MM.1S (cell line): Measurements from ENCODE around the gene IQCM.

Source experiments
- DNase-seq: peaks from one replicate; pipeline ENCODE4 v3.0.0-alpha.2; 2015
- H2AFZ ChIP-seq: fragments of 300-600 bp; sonication (generic); 2 replicates; pipeline ENCODE4 v1.6.0; 2016; ENCODE audit warnings: antibody characterized with exemption, low read length
- H3F3A ChIP-seq: fragments of 300-600 bp; sonication (generic); 2 replicates; pipeline ENCODE4 v1.6.1; 2016; ENCODE audit warnings: mild to moderate bottlenecking, antibody characterized with exemption, low read length, moderate library complexity, mixed read lengths; ENCODE audit not compliant: insufficient read depth
- H3K27ac ChIP-seq: fragments of 300-600 bp; sonication (generic); 2 replicates; pipeline ENCODE4 v1.5.1; 2016; ENCODE audit warnings: mild to moderate bottlenecking, low read length
- H3K27me3 ChIP-seq: fragments of 300-600 bp; sonication (generic); replicated peaks from 2 replicates; pipeline ENCODE4 v1.6.0; 2016; ENCODE audit warnings: low read length; ENCODE audit not compliant: insufficient read depth
- H3K36me3 ChIP-seq: fragments of 300-600 bp; sonication (generic); replicated peaks from 2 replicates; pipeline ENCODE4 v1.6.1; 2016; ENCODE audit warnings: mild to moderate bottlenecking, low read length, mixed read lengths; ENCODE audit not compliant: insufficient read depth
- H3K4me1 ChIP-seq: fragments of 300-600 bp; sonication (generic); 2 replicates; pipeline ENCODE4 v1.6.1; 2016; ENCODE audit warnings: low read length, mixed read lengths
- H3K4me2 ChIP-seq: fragments of 300-600 bp; sonication (generic); 2 replicates; pipeline ENCODE4 v1.6.0; 2016; ENCODE audit warnings: low read depth, low read length
- H3K4me3 ChIP-seq: fragments of 300-600 bp; sonication (generic); 2 replicates; pipeline ENCODE4 v1.5.1; 2016; ENCODE audit warnings: low read length, mixed read lengths
- H3K79me2 ChIP-seq: fragments of 300-600 bp; sonication (generic); 2 replicates; pipeline ENCODE4 v1.6.1; 2016; ENCODE audit warnings: mixed run types, low read length, mixed read lengths
- H3K9ac ChIP-seq: fragments of 300-600 bp; sonication (generic); 2 replicates; pipeline ENCODE4 v1.6.1; 2016; ENCODE audit warnings: low read length, mixed read lengths
- H3K9me2 ChIP-seq: fragments of 300-600 bp; sonication (generic); replicated peaks from 2 replicates; pipeline ENCODE4 v1.6.1; 2016; ENCODE audit warnings: mild to moderate bottlenecking, low read length, mixed read lengths; ENCODE audit not compliant: insufficient read depth
- H3K9me3 ChIP-seq: fragments of 300-600 bp; sonication (generic); replicated peaks from 2 replicates; pipeline ENCODE4 v1.6.1; 2016; ENCODE audit warnings: mild to moderate bottlenecking, low read length, mixed read lengths; ENCODE audit not compliant: insufficient read depth
- H4K20me1 ChIP-seq: fragments of 300-600 bp; sonication (generic); 2 replicates; pipeline ENCODE4 v1.6.1; 2016; ENCODE audit warnings: mild to moderate bottlenecking, low read length, moderate library complexity, mixed read lengths; ENCODE audit not compliant: insufficient read depth
- CTCF ChIP-seq: fragments of 300-600 bp; sonication (generic); IDR thresholded peaks from 2 replicates; pipeline ENCODE4 v1.5.1; 2016; ENCODE audit warnings: antibody characterized with exemption, low read length, mixed read lengths
- EZH2 ChIP-seq: fragments of 300-600 bp; sonication (generic); optimal IDR thresholded peaks from 2 replicates; pipeline ENCODE3; 2017; ENCODE audit warnings: low read depth, mild to moderate bottlenecking, antibody characterized with exemption, low read length, mixed read lengths
- EZH2phosphoT487 ChIP-seq: fragments of 300-600 bp; sonication (generic); IDR thresholded peaks from 2 replicates; pipeline ENCODE4 v1.6.1; 2018; ENCODE audit warnings: antibody characterized with exemption, low read length

The IQCM gene

GRCh38 chr4:149347139-149347538, 468.5 kb downstream of the IQCM start:
- H3K27me3 ChIP-seq = no peaks in the 10 kb centered on the region
- no peak overlapping the region for H3K4me2 ChIP-seq
- H3K9me3 ChIP-seq = no peaks in the 10 kb centered on the region
- no peak overlapping the region for H3K27ac ChIP-seq
- H3F3A ChIP-seq = no peaks in the 10 kb centered on the region
- DNase-seq = no peak
- H2AFZ ChIP-seq = no peak overlapping the region
- H3K9ac ChIP-seq = no peak overlapping the region
- H4K20me1 ChIP-seq = no peaks in the 10 kb centered on the region
- H3K9me2 ChIP-seq = no peaks in the 10 kb centered on the region
- H3K4me3 ChIP-seq = no peak overlapping the region
- no peaks in the 10 kb centered on the region for H3K79me2 ChIP-seq
- TF ChIP-seq CTCF (no peak), EZH2phosphoT487 (no peak)
- H3K4me1 ChIP-seq = no peaks in the 10 kb centered on the region
- no peaks in the 10 kb centered on the region for H3K36me3 ChIP-seq

DNA sequence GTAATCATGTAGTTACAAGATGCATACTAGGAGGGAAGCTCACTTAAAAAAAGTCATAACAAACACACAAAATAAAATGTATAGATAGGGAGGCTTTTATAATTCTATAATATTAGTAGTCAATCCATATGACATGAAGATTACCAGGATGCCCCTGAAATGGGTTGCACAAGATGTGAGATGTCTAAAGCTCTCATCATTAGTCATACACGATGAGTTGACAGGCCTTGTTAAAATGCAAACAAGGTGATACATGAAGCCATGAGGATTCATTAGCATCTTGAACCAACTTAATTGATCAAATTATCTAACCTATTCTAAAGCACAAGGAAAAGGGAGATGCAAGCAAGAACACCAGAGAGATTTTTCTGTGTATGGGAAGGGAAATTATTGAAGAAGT, 470.2 kb downstream of the IQCM start:
- Histone ChIP-seq H3K27ac (no peak overlapping the region), H3F3A (no peaks in the 10 kb centered on the region), H2AFZ (no peak overlapping the region), H3K9ac (no peak overlapping the region), H3K4me3 (no peak overlapping the region), H4K20me1 (no peaks in the 10 kb centered on the region), H3K36me3 (no peaks in the 10 kb centered on the region), H3K9me3 (no peaks in the 10 kb centered on the region), H3K79me2 (no peaks in the 10 kb centered on the region), H3K9me2 (no peaks in the 10 kb centered on the region), H3K4me1 (no peaks in the 10 kb centered on the region), H3K4me2 (no peak overlapping the region), H3K27me3 (no peaks in the 10 kb centered on the region)
- DNase-seq = no peak
- no peak for TF ChIP-seq CTCF
- no peak for TF ChIP-seq EZH2phosphoT487
- no peak for TF ChIP-seq EZH2

- Histone ChIP-seq H3K4me2 (no peak overlapping the region), H3K36me3 (no peaks in the 10 kb centered on the region)
- no peak for DNase-seq
These were observed 471.2 kb downstream of the IQCM start for GRCh38 chr4:149344436-149344835.

More at GRCh38 chr4:149344436-149344835, 471.2 kb downstream of the IQCM start:
- no peaks in the 10 kb centered on the region for H3K27me3 ChIP-seq
- no peak overlapping the region for H2AFZ ChIP-seq
- no peaks in the 10 kb centered on the region for H4K20me1 ChIP-seq
- H3K79me2 ChIP-seq = no peaks in the 10 kb centered on the region
- H3K9me3 ChIP-seq = no peaks in the 10 kb centered on the region
- no peaks in the 10 kb centered on the region for H3K9me2 ChIP-seq
- H3K4me3 ChIP-seq = no peak overlapping the region
- H3K9ac ChIP-seq = no peak overlapping the region
- H3K27ac ChIP-seq = no peak overlapping the region
- no peaks in the 10 kb centered on the region for H3K4me1 ChIP-seq
- TF ChIP-seq EZH2 (no peak), EZH2phosphoT487 (no peak), CTCF (no peak)
- H3F3A ChIP-seq = no peaks in the 10 kb centered on the region
